Skin epidermis (tissue), 12 donors: ENCODE results near the gene ATRN.

Source experiments
- H3K27ac ChIP-seq, 21 experiments: fragments of 200-600 bp; sonication (generic) in 11 of 21; one replicate each; pipeline ENCODE4 v1.5.0; 2020; ENCODE audit warnings: mild to moderate bottlenecking in 3 of 21, inconsistent platforms in 2 of 21, moderate library complexity in 2 of 21
- H3K4me3 ChIP-seq, 7 experiments: fragments of 200-600 bp; sonication (generic) in 2 of 7; one replicate each; pipeline ENCODE4 v1.5.0; 2020; ENCODE audit warnings: inconsistent platforms in 2 of 7, mild to moderate bottlenecking in 2 of 7, moderate library complexity in 1 of 7

The ATRN gene

DNA sequence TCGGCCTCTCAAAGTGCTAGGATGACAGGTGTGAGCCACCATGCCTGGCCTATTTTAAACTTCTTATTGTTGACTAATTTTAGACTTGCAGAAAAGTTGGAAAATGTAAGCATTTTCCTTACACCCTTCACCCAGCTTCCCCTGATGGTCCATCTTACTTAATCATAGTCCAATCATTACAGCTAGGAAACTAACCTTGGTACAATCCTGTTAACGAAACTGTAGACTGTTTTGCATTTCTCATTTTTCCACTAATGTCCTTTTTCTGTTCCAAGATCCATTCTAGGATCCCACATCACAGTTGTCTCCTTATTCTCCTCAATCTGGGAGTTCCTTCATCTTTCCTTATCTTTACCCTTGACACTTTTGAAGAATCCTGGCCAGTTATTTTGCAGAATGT, 193.0 kb downstream of the ATRN start:
- no peak overlapping the region for H3K4me3 ChIP-seq

DNA sequence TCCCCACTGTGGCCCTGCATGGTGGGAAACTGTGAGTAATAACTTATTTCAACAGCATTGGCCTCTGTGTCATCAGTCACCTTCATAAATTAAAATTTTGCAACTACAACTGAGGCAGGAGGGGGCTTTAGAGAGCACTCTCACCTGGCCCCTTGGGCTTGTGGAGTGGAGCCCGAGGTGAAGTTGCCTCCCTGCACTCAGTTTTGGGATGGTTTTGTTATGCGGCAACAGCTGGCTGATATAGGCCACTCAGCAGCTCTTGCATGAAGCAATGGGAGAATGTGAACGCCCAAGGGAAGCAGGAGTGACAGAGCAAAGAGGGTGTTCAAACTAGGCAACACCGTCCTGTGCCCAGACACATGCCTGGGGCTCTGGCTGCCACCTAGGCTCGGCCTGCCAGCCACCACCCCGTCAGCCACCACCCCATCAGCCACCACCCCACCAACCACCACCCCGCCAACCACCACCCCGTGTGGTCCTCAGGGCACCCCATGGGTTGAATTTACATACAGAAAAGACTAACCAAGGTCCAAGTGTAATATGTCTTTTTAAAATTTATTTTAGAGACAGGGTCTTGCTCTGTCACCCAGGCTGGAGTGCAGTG, 196.7 kb downstream of the ATRN start:
- Histone ChIP-seq H3K27ac (no peak overlapping the region), H3K4me3 (no peak overlapping the region)

More for the DNA sequence above, 193.0 kb downstream of the ATRN start:
- no peak overlapping the region for H3K27ac ChIP-seq

DNA sequence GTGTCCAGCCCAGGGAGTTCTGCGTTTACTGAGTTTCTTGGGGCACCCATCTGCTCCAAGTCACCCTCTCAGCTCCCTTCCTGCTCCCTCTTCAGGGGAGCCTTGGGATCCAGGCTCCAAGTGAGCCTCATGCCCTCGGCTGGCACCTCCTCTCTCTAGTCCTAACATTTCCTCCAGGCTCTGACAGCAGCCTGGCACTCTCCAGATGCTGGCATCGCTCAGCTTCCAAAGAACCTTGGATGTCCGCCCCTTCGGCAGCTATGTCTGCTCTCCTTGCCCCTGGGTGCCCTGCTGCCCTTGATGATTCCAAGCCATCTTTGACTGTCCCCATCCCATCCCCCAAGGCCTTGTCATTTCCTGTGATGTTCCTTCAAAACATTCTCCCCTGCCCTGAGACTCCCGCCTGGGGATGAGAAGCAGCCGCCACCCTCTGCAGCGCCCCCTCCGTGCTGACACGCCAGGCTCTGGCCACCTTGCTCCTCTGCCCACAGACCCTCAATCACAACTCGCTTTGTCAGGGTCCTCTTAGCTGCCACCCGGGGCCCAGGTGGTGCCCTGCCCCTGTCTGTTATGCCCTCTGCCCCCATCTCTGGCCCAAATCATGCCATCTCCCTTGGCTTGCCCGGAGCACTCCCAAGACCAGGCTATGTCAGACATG, 199.0 kb downstream of the ATRN start:
- H3K27ac ChIP-seq: no peak overlapping the region

DNA sequence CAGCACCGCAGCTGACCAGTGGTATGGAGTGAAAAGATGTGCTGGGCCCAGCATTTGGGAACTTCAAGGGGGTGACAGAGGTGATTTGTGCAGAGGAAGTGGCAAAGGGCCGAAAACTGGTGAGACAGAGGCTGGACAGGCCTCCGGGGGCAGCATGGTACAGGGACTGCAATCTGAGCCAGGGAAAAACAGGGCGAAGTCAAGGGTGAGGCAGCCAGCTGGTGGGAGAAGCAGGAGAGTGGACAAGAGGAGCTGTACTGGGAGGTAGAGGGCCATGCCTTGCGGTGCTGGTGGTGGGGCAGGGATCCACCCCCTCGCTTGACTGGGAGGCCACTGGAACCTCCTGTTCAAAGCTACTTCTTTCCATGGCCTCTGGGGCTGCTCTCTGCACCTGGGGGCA, 199.7 kb downstream of the ATRN start:
- Histone ChIP-seq H3K27ac (no peak overlapping the region), H3K4me3 (no peak overlapping the region)

More for the DNA sequence above, 199.0 kb downstream of the ATRN start:
- H3K4me3 ChIP-seq: no peak overlapping the region

DNA sequence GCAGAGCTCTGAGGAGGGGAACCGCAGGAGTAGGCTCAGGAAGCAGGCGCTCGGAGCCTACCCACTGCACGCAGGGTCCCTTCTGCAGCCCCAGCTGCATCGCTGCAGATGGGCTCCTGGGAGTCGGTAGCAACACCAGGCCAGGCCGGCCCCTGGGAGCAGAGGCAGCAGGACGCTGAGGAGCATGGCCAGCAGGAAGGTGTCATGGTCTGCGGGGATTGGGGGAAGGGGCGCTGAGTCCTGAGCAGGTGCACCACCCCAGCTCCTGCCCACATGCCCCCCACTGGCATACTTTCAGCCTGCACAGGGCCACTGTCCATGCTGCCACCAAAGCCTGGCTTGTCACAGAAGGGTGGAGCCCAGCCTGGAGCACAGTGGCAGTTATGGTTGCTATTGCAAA, 200.1 kb downstream of the ATRN start:
- no peak overlapping the region for H3K4me3 ChIP-seq
- no peak overlapping the region for H3K27ac ChIP-seq

DNA sequence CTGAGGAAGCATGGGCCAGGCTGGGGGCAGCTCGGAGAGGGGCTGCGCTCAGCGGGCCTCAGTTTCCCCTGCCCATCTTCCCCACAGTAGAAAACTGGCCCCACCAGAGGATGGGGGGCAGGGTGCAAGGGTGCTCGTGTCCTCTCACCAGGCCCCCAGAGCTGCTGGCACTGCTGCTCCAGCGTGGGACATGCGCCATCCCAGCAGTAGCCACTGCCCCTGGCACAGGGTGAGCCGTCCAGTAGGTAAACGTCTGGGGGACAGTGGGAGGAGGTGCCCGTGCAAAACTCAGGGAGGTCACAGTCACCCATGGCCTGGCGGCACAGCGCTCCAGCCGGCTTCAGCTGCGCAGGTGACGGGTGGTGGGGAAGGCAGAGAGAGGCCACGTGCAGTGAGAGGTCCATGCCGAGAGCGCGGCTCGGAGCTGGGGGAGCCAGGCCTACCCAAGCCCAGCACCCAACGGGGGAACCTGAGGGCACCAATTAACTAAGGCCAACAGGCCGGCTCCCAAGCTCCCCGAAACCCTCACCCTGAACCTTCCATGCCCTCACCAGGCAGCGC, 201.2 kb downstream of the ATRN start:
- H3K27ac ChIP-seq: no peak overlapping the region

DNA sequence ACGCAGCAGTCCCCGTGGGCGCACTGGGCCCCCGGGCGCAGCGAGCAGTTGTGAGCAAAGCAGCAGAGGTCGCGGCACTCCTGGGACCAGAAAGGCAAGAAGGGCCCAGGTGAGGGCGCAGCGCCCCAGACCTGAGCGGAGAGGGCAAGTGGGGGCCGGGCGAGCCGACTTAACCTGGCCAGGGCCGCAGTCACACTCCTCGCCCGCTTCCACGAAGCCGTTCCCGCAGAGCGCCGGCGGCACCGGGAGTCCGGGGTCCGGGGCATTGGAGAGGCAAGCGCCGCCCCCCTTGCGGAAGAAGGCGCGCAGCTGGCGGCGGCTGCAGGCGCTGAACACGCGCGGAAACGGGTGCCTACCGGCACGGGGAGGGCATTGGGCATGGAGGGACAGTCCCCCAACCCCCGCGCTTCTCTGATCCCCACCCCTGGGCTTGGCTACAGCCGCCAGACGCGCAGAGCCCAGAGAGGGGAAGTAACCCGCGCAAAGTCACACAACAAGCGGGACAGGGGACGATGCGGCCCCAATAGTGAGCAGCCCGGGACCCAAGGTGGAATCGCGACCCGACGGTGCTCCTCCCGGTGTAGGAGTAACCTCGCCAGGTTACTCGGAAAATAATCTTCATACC, 201.8 kb downstream of the ATRN start:
- Histone ChIP-seq H3K27ac (no peak overlapping the region), H3K4me3 (peak overlapping the region in 2 of 7 experiments; percentile 4 to 22)

More for the DNA sequence above, 201.2 kb downstream of the ATRN start:
- peak overlapping the region in 2 of 7 experiments; percentile 4 to 22 for H3K4me3 ChIP-seq

DNA sequence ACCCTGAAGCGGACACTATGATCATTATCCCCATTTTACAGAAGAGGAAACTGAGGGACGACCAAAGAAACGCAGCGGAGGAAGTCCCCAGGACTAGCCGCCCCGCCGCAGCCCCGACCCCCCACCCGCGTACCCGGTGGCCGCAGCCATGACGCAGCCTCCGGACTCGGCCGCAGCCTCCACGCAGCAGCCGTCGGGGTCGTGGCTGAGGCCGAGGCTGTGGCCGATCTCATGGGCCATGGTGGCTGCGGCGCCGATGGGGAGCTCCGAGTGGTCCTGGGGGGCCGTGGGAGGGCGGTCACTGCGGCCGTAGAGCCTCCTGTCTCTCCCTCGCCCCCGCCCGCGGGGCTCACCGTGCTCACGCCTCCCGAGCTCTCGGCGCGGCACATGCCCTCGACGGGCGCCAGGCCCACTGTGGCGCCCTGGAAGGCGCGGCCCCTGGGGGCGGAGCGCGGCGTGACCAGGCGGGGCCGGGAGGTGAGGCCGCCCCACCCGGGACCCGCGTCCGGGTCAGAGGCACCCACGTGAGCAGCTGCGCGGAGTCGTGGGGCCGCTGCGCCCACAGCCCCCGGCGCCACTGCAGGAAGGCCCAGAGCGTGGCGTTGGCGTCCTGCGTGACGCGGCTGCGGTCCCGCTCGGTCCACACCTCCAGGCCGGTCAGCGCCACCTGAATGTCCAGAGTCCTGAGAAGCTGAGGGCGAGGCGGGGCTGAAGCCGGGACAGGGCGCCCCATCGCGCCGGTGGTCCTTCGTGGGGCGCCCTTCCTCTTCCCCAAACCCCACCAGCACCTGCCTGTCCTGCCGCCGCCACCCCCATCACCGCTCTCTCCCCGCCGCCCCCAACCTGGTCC, 202.6 kb downstream of the ATRN start:
- Histone ChIP-seq H3K27ac (no peak overlapping the region), H3K4me3 (no peak overlapping the region)

DNA sequence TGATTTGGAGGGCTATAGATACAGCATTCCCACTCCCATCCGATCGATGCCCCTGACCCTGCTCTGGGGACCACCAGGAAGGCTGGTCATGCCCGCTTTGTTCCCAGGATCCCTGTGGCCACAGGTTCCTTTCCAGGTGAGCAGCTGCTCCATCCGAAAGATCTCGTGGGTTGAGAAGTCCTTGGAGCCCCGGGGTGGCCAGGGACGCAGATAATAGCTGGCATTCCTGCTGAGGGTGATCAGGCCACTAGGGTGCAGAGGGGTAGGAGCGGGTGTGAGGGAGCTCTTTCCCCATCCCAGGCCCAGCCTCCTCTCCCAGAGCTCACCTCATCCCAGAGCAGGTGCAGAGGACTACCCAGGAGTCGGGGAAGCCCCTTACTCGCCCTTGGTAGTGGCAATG, 203.6 kb downstream of the ATRN start:
- H3K27ac ChIP-seq: no peak overlapping the region
- H3K4me3 ChIP-seq: no peak overlapping the region

DNA sequence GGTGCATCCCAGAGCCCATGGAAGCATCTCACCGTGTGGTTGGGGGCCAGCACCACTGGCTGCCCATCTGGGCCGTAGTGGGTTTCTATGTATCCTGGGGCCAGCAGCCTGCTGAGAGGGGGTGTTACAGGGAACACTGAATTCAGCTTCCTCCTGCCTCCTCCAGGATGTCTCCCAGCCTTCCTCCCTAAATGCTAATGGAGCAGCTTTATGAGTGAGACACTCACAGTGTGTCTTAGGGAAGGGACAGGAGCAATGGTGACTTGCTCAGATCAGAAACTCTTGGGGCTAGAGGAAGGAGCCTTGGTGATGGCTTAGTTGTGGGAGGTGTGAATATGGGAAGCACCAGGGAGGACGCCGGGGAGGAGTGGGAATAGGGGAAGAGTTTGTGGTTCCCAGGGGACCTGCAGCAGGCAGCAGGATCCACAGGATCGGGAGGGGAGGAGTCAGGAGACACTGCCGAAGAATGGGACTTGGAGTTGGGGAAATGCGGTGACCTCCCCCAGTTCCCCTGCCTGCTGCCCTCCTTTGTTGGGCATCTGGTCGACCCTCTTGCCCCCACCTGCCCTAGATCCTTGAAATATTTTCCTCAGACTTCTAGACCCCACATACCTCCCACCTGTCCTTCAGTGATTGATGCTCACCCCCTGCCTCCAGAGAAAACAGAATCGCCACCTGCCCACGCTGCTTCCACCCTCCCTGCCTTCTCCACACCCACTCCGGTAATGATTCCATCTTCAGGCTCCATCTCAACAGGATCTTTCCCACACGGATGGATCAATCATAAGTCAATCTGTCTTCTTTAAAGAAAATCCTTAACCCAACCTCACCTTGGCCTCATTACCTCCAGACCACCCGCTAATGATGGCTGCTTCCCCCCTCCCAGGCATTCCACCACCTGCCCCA, 204.4 kb downstream of the ATRN start:
- Histone ChIP-seq H3K27ac (no peak overlapping the region), H3K4me3 (no peak overlapping the region)

DNA sequence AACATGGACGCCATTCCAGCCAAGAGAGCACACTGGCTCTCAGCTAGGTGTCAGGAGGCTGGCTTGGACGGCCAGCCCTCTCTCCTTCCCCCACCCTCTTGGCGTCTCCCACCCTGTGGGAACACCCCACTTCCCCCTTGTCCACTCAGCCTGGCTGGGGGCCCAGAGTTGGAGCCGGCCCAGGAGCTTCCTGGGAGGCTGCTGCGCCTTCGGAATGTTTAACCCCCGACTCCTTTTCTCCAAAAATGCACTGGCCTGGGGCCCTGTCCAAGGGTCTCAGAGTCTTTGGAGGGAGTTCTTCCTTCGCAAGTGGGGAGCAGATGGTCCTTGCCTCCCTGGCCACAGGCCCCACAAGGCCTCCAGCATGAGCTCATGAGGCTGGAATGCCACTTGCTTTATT, 206.9 kb downstream of the ATRN start:
- Histone ChIP-seq H3K4me3 (no peak overlapping the region), H3K27ac (peak overlapping the region in 10 of 21 experiments; percentile 36 to 82 (median 64))

DNA sequence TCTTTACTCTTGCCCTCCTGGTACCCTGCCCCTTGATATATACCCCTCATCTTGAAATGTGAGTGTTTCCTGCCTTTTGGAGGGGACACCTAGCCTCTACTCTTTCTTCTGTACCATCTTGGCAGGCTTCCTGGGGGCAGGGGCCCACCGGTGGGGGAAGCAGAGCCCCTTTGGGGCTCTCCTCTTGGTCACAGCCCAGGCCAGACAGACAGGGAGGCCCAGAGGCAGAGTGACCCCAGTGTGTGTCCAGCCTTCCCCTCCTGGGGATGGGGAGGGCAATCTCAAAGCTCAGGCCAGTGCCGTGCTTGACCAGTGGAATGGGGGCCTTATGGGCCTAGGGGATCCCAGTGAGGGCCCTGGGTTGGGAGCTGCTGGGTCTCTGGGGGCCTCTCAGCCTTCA, 207.4 kb downstream of the ATRN start:
- no peak overlapping the region for H3K4me3 ChIP-seq
- H3K27ac ChIP-seq: peak overlapping the region in 14 of 21 experiments; percentile 3 to 82 (median 62)

DNA sequence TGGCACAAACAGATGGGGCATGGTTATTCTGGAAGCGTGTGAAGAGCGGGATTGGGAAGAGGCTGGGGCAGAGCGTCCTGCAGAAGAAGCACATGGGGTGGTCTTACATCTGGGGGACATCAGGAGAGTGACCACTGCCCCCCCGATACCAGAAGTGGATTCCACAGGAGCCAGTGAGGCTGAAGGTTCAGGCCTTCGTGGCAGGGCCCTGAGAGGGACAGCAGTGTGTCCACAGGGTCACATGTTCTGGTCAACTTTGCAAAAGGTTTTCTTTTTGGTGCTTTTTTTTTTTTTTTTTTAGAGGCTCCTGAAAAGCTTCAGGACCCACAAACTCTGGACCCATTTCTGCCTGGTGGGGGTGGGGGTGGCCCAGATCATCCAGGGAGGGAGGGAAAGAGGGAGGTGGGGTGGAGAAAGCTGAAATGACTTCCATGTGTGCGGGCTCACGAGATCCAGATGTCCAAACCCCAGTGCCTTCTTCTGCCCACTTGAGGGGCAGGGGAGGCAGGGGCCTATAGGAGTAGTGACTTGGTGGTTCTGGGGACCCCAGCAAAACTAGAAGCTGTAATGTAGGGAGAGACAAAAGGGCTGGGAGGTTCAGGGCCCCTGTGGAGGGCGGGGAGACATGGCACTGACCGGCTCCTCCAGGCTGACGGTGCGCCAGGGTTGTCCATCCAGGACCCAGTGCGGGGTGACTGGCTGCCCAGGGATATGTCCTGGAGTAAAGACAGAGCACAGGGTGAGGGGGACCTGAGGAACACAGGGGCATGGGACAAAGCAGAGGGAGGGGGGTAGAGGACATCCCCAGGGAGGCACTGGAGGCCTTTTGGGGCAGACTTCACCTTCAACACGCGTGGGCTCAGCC, 208.3 kb downstream of the ATRN start:
- peak overlapping the region in 20 of 21 experiments; percentile 2 to 84 (median 63) for H3K27ac ChIP-seq
- H3K4me3 ChIP-seq: peak overlapping the region in 1 of 7 experiments; percentile 37

DNA sequence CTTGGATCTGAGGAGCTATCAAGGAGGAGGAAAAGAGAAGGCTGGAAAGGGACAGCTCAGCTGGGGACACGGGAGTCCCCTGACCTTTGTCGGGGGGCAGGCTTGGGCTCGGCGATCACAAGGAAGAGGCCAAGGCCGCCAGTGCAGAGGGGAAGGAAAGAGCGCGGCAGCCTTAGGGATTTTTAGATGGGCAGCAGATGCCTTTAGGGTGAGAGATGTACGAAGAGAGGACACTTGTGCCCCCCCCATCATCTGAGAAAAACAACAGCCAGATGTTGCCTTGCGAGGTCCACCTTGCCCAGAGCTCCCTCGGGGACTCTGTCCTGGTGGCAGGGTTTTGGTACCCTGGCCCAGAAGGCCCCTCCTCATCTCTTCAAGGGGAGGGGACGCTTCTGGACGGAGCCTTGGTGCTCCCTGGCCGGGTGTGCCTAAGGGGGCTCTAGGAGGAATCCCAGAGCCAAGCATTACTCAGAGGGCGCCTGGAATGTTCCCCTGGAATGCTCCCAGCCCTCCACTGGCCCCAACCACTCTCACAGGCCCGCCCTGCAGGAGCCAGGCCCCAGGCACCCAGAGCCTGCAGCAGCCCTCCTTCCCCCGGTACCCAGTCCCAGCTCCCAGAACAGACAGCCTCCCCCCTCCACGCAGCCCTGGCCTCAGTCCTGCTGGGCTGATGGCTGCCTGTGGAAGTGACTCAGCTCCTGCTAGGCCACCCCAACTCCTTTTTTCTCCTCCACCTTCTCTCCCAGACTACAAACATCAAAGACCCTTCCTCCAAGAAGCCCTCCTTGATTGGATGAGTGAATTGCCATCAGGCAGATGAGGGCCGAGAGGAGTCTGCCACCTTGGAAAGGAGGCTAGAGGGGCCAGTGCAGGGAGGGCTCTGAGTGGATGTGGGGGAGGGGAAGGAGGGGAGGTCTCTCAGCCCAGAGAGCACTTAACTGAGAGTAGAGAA, 209.2 kb downstream of the ATRN start:
- peak overlapping the region in 6 of 7 experiments; percentile 33 to 48 (median 35) for H3K4me3 ChIP-seq

DNA sequence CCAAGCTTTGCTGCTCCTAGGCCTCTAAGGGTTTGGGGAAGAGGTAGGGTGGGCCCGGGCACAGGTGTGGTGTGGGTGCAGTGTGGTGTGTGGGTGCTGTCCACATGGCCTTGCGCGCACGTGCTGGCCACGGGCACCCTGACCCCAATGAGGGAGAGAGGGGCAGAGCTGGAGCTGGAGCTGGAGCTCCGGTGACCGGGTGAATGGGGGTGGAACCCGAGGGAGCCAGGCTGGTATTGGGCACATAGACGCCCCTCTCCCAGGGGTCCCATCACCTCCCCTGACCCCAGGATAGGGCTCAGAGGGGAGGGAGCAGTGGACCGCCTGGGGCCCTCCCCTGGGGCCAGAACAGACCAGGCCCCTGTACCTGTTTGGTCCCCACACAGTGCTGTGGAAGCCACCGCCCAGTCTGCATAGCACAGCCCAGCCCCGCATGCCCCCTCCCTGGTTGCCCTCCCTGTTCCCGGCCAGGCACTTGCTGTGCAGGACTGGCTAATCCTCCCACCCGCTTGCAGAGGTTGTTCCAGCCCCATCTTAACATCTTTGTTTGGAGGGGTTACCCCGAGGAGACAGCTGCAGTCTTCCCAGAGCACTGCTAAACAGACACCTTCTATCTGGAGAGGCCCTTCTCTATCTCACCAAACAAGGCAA, 210.0 kb downstream of the ATRN start:
- Histone ChIP-seq H3K27ac (peak overlapping the region in 18 of 21 experiments; percentile 25 to 84 (median 68)), H3K4me3 (peak overlapping the region; percentile 28 to 48 (median 34))

More for the DNA sequence above, 209.2 kb downstream of the ATRN start:
- peak overlapping the region in 20 of 21 experiments; percentile 12 to 84 (median 66) for H3K27ac ChIP-seq

DNA sequence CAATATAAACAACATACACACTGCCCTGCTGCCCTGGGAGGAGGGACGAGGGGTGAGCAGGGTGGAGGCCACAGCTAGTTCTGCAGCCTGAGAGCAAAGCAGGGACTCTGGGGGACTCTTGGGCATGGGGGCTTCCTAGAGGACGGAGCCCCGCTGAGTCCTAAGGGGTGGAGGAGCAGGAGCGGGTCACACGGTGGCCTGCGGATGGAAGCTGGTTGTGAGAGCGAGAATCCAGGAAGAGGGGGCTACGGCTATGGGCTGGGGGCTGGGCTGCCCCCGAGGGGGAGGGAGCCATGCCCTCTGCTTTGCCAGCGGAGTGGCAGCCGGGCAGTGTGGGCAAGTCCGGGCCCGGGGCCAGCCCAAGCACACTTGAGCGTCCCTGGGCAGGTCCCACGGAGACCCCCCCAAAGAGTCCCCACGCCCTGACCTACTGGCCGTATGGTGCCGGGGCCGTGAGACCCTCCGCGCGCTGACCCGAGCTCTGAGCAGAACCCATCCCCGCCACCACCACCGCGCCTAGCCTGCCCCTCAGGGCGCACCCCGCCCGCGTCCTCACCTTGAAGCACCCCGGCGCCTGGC, 210.6 kb downstream of the ATRN start:
- peak overlapping the region in 19 of 21 experiments; percentile 25 to 84 (median 67) for H3K27ac ChIP-seq
- H3K4me3 ChIP-seq: peak overlapping the region; percentile 28 to 48 (median 34)
